Breast epithelium (tissue), 4 donors: ENCODE measurements around the gene AMD1. TPM values are rescaled to one million over a fixed set of nuclear protein-coding genes. Genes with fewer than 3 reads are reported as not detected.

ENCODE experiments used
- DNase-seq, 2 donors: peaks; one replicate each; pipeline ENCODE4 v3.0.0-alpha.2; 2019; ENCODE audit warnings: low spot score in 2 of 2
- H3K27ac ChIP-seq, 2 donors: fragments of 200-600 bp; sonication (generic) in 1 of 2; one replicate each; pipeline ENCODE4 v1.5.1; 2016 to 2019; ENCODE audit warnings: mild to moderate bottlenecking in 1 of 2
- H3K27me3 ChIP-seq, 2 donors: fragments of 200-600 bp; sonication (generic) in 1 of 2; one replicate each; pipeline versions ENCODE4 v1.5.1 to v1.6.0; 2017 to 2019; ENCODE audit warnings: control low read depth in 1 of 2, mild to moderate bottlenecking in 1 of 2
- H3K36me3 ChIP-seq: fragments of 200-600 bp; one replicate; pipeline ENCODE4 v1.5.1; 2019
- H3K4me1 ChIP-seq, 2 donors: fragments of 200-600 bp; sonication (generic); one replicate each; pipeline ENCODE4 v1.5.1; 2016 to 2019; ENCODE audit warnings: control low read depth in 1 of 2
- H3K4me3 ChIP-seq, 3 donors: fragments of 200-600 bp; sonication (generic); 1 replicate in 2 of 3; 2 replicates in 1 of 3; pipeline ENCODE4 v1.5.1; 2016 to 2019; ENCODE audit warnings: mild to moderate bottlenecking in 3 of 3, moderate library complexity in 2 of 3
- H3K9me3 ChIP-seq, 2 donors: fragments of 200-600 bp; sonication (generic) in 1 of 2; one replicate each; pipeline ENCODE4 v1.5.1; 2016 to 2019; ENCODE audit warnings: control low read depth in 1 of 2
- POLR2A ChIP-seq: fragments of 450-650 bp; IDR thresholded peaks from one replicate; pipeline ENCODE4 v1.6.1; 2016; ENCODE audit warnings: antibody characterized with exemption, mild to moderate bottlenecking, moderate library complexity
- POLR2AphosphoS5 ChIP-seq, 3 donors: sonication (generic); formaldehyde crosslinking; IDR thresholded peaks; one replicate each; pipeline ENCODE4 v1.6.1; 2017; ENCODE audit warnings: antibody characterized with exemption in 3 of 3
- intact Hi-C: fragments of 100-400 bp; cut with DNase I; formaldehyde crosslinking; loops from one replicate; pipeline ENCODE4 v1.15.1; 2023; ENCODE audit warnings: low total_unique reads
- total RNA-seq, 3 donors: library from RNA; depleted of rRNA; stranded (reverse); fragments of >200 nt; gene quantifications; one replicate each; pipeline ENCODE4 v1.1.0, GENCODE V29; 2016
- TF ChIP-seq, protein P1 (sequence below), 3 donors: fragments of 450-650 bp; IDR thresholded peaks; one replicate each; pipeline ENCODE4 v1.5.1; 2016 to 2017; ENCODE audit warnings: antibody characterized with exemption in 3 of 3, mild to moderate bottlenecking in 3 of 3, moderate library complexity in 3 of 3

The AMD1 gene
- total RNA-seq, 3 donors from 2014 or later, result 50.2 to 74.8 (median 73.4) TPM

DNA sequence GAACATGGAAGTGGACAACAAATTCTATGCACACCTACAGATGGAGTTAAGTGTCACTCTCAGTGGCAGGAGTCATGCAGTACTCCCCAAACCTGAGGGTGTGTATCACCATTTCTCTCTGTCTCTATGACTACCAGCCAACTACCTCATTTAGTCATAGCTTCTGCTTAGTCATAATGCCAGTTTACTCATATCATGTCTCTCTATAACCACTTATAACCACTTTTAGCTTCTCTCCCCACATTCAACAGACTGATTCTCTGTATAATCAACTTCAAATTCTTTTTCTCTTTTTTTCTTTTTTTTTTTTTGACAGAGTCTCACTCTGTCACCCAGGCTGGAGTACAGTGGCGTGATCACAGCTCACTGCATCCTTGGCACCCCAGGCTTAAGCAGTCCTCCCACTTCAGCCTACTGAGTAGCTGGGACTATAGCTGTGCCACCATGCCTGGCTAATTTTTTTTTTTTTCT, 70.1 kb downstream of the AMD1 start:
- no peak for TF ChIP-seq POLR2A
- TF ChIP-seq, protein P1, sequence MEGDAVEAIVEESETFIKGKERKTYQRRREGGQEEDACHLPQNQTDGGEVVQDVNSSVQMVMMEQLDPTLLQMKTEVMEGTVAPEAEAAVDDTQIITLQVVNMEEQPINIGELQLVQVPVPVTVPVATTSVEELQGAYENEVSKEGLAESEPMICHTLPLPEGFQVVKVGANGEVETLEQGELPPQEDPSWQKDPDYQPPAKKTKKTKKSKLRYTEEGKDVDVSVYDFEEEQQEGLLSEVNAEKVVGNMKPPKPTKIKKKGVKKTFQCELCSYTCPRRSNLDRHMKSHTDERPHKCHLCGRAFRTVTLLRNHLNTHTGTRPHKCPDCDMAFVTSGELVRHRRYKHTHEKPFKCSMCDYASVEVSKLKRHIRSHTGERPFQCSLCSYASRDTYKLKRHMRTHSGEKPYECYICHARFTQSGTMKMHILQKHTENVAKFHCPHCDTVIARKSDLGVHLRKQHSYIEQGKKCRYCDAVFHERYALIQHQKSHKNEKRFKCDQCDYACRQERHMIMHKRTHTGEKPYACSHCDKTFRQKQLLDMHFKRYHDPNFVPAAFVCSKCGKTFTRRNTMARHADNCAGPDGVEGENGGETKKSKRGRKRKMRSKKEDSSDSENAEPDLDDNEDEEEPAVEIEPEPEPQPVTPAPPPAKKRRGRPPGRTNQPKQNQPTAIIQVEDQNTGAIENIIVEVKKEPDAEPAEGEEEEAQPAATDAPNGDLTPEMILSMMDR (IDR thresholded peaks at IDR 0.05), result no peak
- TF ChIP-seq POLR2AphosphoS5 (IDR thresholded peaks at IDR 0.05), result no peak
- Histone ChIP-seq H3K4me3 (no peak overlapping the region), H3K36me3 (no peaks in the 10 kb centered on the region), H3K27ac (no peak overlapping the region), H3K4me1 (no peaks in the 10 kb centered on the region), H3K9me3 (no peaks in the 10 kb centered on the region), H3K27me3 (no peaks in the 10 kb centered on the region)
- intact Hi-C loops, result loop anchor here (10.0 kb wide), 1 partner anchor 260 kb away; no protein-coding TSS in a partner anchor
- no peak for DNase-seq

Other genes starting within 250 kb of the AMD1 start
- 10 to 100 TPM; 14.1 to 17.9 (median 17.9) TPM for gene CDK19, start 59.3 kb upstream of the AMD1 start, total RNA-seq
- gene GTF3C6, start 83.9 kb downstream of the AMD1 start, total RNA-seq, result 10 to 100 TPM; 26.6 to 29.6 (median 28.5) TPM
- gene RPF2, start 107.3 kb downstream of the AMD1 start, total RNA-seq, result 10 to 100 TPM; 20.9 to 27.9 (median 21.3) TPM
- gene SLC16A10, start 212.7 kb downstream of the AMD1 start, total RNA-seq, result 1 to 10 TPM; 1.3 to 5.4 (median 1.8) TPM